H1 (cell line): ENCODE results near the gene CHRD. TPM values are rescaled to one million over a fixed set of nuclear protein-coding genes. Genes with fewer than 3 reads are reported as not detected.

Source experiments
- ASH2L ChIP-seq: fragments of 200-600, 300-600 bp; sonication (generic); IDR thresholded peaks from one replicate; pipeline ENCODE4 v1.7.1; 2017; ENCODE audit warnings: low read length
- BRCA1 ChIP-seq: IDR thresholded peaks from 2 replicates; pipeline ENCODE4 v1.6.1; 2012; ENCODE audit warnings: low read depth, low read length, improper control_type of control experiment
- CEBPB ChIP-seq: IDR thresholded peaks from 2 replicates; pipeline ENCODE4 v1.6.1; 2012; ENCODE audit warnings: low read depth, low read length
- CHD2 ChIP-seq: IDR thresholded peaks from 2 replicates; pipeline ENCODE4 v1.6.1; 2012; ENCODE audit warnings: low read length, improper control_type of control experiment
- CREB1 ChIP-seq: IDR thresholded peaks from 2 replicates; pipeline ENCODE4 v1.6.1; 2012; ENCODE audit warnings: inconsistent platforms
- CTBP2 ChIP-seq: IDR thresholded peaks from 2 replicates; pipeline ENCODE4 v1.7.0; 2011; ENCODE audit warnings: borderline replicate concordance, mild to moderate bottlenecking, moderate library complexity, mixed read lengths, low read length; ENCODE audit not compliant: insufficient read depth, insufficient read length
- E2F6 ChIP-seq: IDR thresholded peaks from 2 replicates; pipeline ENCODE4 v1.6.1; 2012; ENCODE audit warnings: inconsistent platforms
- HDAC2 ChIP-seq, 2 experiments: fragments of 300-600 bp in 1 of 2; sonication (generic) in 1 of 2; IDR thresholded peaks; 2 replicates each; pipeline ENCODE4 v1.6.1; 2011 to 2012; ENCODE audit warnings: low read depth in 2 of 2, low read length in 2 of 2, mild to moderate bottlenecking in 2 of 2, moderate library complexity in 2 of 2, borderline replicate concordance in 1 of 2, inconsistent platforms in 1 of 2
- JUN ChIP-seq: IDR thresholded peaks from 2 replicates; pipeline ENCODE4 v1.6.1; 2011; ENCODE audit warnings: low read depth, mild to moderate bottlenecking, improper control_type of control experiment, low read length
- JUND ChIP-seq: IDR thresholded peaks from 2 replicates; pipeline ENCODE4 v1.6.1; 2011; ENCODE audit warnings: mild to moderate bottlenecking, improper control_type of control experiment, low read length
- KDM1A ChIP-seq: fragments of 200-600, 300-600 bp; sonication (generic); IDR thresholded peaks from 2 replicates; pipeline ENCODE4 v1.7.1; 2016; ENCODE audit warnings: mild to moderate bottlenecking, low read length, borderline replicate concordance
- NANOG ChIP-seq: IDR thresholded peaks from 2 replicates; pipeline ENCODE4 v1.6.1; 2011; ENCODE audit warnings: low read length, low read depth, mild to moderate bottlenecking, inconsistent platforms; ENCODE audit not compliant: insufficient read depth, poor library complexity, severe bottlenecking
- NRF1 ChIP-seq: IDR thresholded peaks from 2 replicates; pipeline ENCODE4 v1.6.1; 2011; ENCODE audit warnings: mild to moderate bottlenecking, low read depth, low read length, improper control_type of control experiment
- POLR2A ChIP-seq, 2 experiments: IDR thresholded peaks; 1 replicate in 1 of 2; 2 replicates in 1 of 2; pipeline ENCODE4 v1.6.1; 2011; ENCODE audit warnings: low read depth in 2 of 2, low read length in 2 of 2, mild to moderate bottlenecking in 2 of 2; ENCODE audit errors: control extremely low read depth in 1 of 2
- POLR2AphosphoS5 ChIP-seq: IDR thresholded peaks from 2 replicates; pipeline ENCODE4 v1.6.1; 2011; ENCODE audit warnings: low read depth, low read length
- RBBP5 ChIP-seq: IDR thresholded peaks from 2 replicates; pipeline ENCODE4 v1.7.1; 2012; ENCODE audit warnings: low read depth, mild to moderate bottlenecking, inconsistent platforms, low read length, moderate library complexity, borderline replicate concordance
- RXRA ChIP-seq: IDR thresholded peaks from 2 replicates; pipeline ENCODE4 v1.6.1; 2011; ENCODE audit warnings: low read depth, mild to moderate bottlenecking, low read length, moderate library complexity; ENCODE audit not compliant: insufficient read depth
- SAP30 ChIP-seq: fragments of 300-600 bp; sonication (generic); IDR thresholded peaks from 2 replicates; pipeline ENCODE4 v1.7.1; 2012; ENCODE audit warnings: low read length, moderate library complexity, mild to moderate bottlenecking, inconsistent platforms; ENCODE audit not compliant: insufficient read depth, insufficient replicate concordance
- SIN3A ChIP-seq, 2 experiments: IDR thresholded peaks in 1 of 2; conservative IDR thresholded peaks in 1 of 2; 2 replicates each; pipeline ENCODE4 v1.6.1; 2011 to 2012; ENCODE audit warnings: low read length in 2 of 2, improper control_type of control experiment in 1 of 2, low read depth in 1 of 2, mild to moderate bottlenecking in 1 of 2
- SIX5 ChIP-seq: IDR thresholded peaks from 2 replicates; pipeline ENCODE4 v1.6.1; 2011; ENCODE audit warnings: mild to moderate bottlenecking, low read depth, low read length
- SP1 ChIP-seq: IDR thresholded peaks from 2 replicates; pipeline ENCODE4 v1.6.1; 2011; ENCODE audit warnings: low read depth, low read length
- SP4 ChIP-seq: IDR thresholded peaks from 2 replicates; pipeline ENCODE4 v1.6.1; 2012; ENCODE audit warnings: low read length, inconsistent platforms
- SRF ChIP-seq: IDR thresholded peaks from 2 replicates; pipeline ENCODE4 v1.6.1; 2011; ENCODE audit warnings: mild to moderate bottlenecking, low read depth, low read length, moderate library complexity
- YY1 ChIP-seq: IDR thresholded peaks from 2 replicates; pipeline ENCODE4 v1.6.1; 2011; ENCODE audit warnings: low read depth, mild to moderate bottlenecking, low read length
- polyA plus RNA-seq, 7 experiments: library from polyadenylated mRNA; depleted of rRNA in 3 of 7; stranded (reverse) in 5 of 7; unstranded in 2 of 7; fragments of >200 nt in 5 of 7; fragments of 200-250 nt in 2 of 7; gene quantifications; 1 replicate in 5 of 7; 2 replicates in 1 of 7; 4 replicates in 1 of 7; pipeline versions ENCODE4 v1.2.1 to v1.2.3, GENCODE V29; 2011 to 2013; ENCODE audit warnings: missing spikeins in 2 of 7, mixed read lengths in 2 of 7
- total RNA-seq: library from RNA; stranded (reverse); fragmentation: NEBNext Ultra II Directional; extraction: Animal tissue kit (Norgen Biotek cat#: 25700); gene quantifications from 2 replicates; pipeline ENCODE4 v1.2.1, GENCODE V29; 2021

CHRD gene
- total and polyA plus RNA-seq, 2 of the 8 experiments (the other 6 are each of a cell fraction or from before 2014, with no cell fraction given): 0.62 to 0.86 TPM

- no peak for TF ChIP-seq SIX5
- TF ChIP-seq CREB1: peak; percentile 63
- peak; percentile 45 to 47; a peak in 1 of 4 replicates for TF ChIP-seq SIN3A (conservative IDR thresholded peaks at IDR 0.05 in 1 of 2, IDR thresholded peaks at IDR 0.05 in 1 of 2; ENCODE audit: low read depth in 1 of 2, low read length in 2 of 2)
- peak; percentile 37 for TF ChIP-seq SAP30
- TF ChIP-seq HDAC2 (IDR thresholded peaks at IDR 0.05; ENCODE audit: borderline replicate concordance in 1 of 2, low read depth in 2 of 2, low read length in 2 of 2): peak in 1 of 2 experiments; percentile 57; a peak in 1 of 4 replicates
- no peak for TF ChIP-seq KDM1A
- TF ChIP-seq SRF: no peak
- no peak for TF ChIP-seq RXRA
- no peak for TF ChIP-seq JUND
- TF ChIP-seq CEBPB: no peak
- 0 out of 2 replicates have a peak, but pooled peaks have one; percentile 49 for TF ChIP-seq BRCA1
- TF ChIP-seq POLR2AphosphoS5: peak; percentile 78
- 0 out of 2 replicates have a peak, but pooled peaks have one; percentile 50 for TF ChIP-seq JUN
- 0 out of 2 replicates have a peak, but pooled peaks have one; percentile 30 for TF ChIP-seq SP1
- peak; percentile 69 for TF ChIP-seq NRF1
- TF ChIP-seq NANOG: no peak
- TF ChIP-seq YY1: no peak
- TF ChIP-seq CTBP2: no peak
- TF ChIP-seq E2F6: peak; percentile 85; the same call in 1 of the 2 replicates
- peak in 1 of 2 experiments; percentile 86; a peak in 2 of 3 replicates for TF ChIP-seq POLR2A (IDR thresholded peaks at IDR 0.05; ENCODE audit: control extremely low read depth in 1 of 2, low read depth in 2 of 2, low read length in 2 of 2)
- TF ChIP-seq ASH2L: no peak
- TF ChIP-seq CHD2: peak; percentile 72
- TF ChIP-seq SP4: no peak
- peak; percentile 32; the same call in 1 of the 2 replicates for TF ChIP-seq RBBP5
Observed at GRCh38 chr3:184362668-184363546, 16.9 kb upstream of the CHRD start (continued).
